GM12878 (cell line): Measurements from ENCODE around the gene NLRP2B. TPM values are rescaled to one million over a fixed set of nuclear protein-coding genes. Genes with fewer than 3 reads are reported as not detected.

Experiments
- ATAC-seq: fragments of 200-7000 bp; cut with Tn5 transposase; 3 replicates; pipeline ENCODE4 v1.9.1; 2020; ENCODE audit warnings: mild to moderate bottlenecking, moderate library complexity
- BruUV-seq: library from RNA; stranded (reverse); fragments of 400-500 nt; replicated peaks from 2 replicates; lab custom pipeline; 2021; lab: Mats Ljungman, UMichigan
- CTCF ChIA-PET: fragments of 300-600 bp; sonication (Branson Sonifier 250); formaldehyde crosslinking; extraction: SDS; loops from one replicate; lab custom pipeline; 2021; ENCODE audit warnings: inconsistent platforms; lab: Yijun Ruan, JAX
- POLR2A ChIA-PET: fragments of 350-600 bp; formaldehyde crosslinking; extraction: SDS; loops from one replicate; lab custom pipeline; 2021; ENCODE audit warnings: inconsistent platforms; lab: Charles Lee
- RAD21 ChIA-PET: fragments of 300-600 bp; sonication (Branson Sonifier 250); formaldehyde crosslinking; loops from one replicate; lab custom pipeline; 2023; ENCODE audit warnings: antibody characterized with exemption; ENCODE audit not compliant: unreplicated experiment; lab: Charles Lee
- SMC1A ChIA-PET: fragments of 300-600 bp; sonication (Branson Sonifier 250); formaldehyde crosslinking; loops from one replicate; lab custom pipeline; 2023; ENCODE audit not compliant: unreplicated experiment, uncharacterized antibody; lab: Charles Lee
- DNase-seq: peaks from one replicate; pipeline ENCODE4 v3.0.0-alpha.2; 2011; ENCODE audit warnings: low read depth, low spot score
- FAIRE-seq: peaks from 3 replicates; lab custom pipeline; 2011; peaks lifted over from hg19 to GRCh38; lab: Jason Lieb, UNC
- H2AFZ ChIP-seq: 2 replicates; pipeline ENCODE4 v1.6.0; 2011; ENCODE audit warnings: low read depth, low read length, control low read depth; ENCODE audit not compliant: control insufficient read depth
- H3K27ac ChIP-seq: 2 replicates; pipeline ENCODE4 v1.5.1; 2011; ENCODE audit warnings: control low read depth; ENCODE audit not compliant: control insufficient read depth, insufficient read depth
- H3K27me3 ChIP-seq, 2 experiments: replicated peaks in 1 of 2; 2 replicates each; pipeline versions ENCODE4 v1.6.0 to v1.6.1; 2011; ENCODE audit warnings: low read length in 1 of 2; ENCODE audit not compliant: control insufficient read depth in 2 of 2, insufficient read depth in 2 of 2
- H3K36me3 ChIP-seq, 2 experiments: 2 replicates each; pipeline ENCODE4 v1.5.1; 2011; ENCODE audit warnings: low read length in 1 of 2; ENCODE audit not compliant: control insufficient read depth in 2 of 2, insufficient read depth in 2 of 2
- H3K4me1 ChIP-seq: 2 replicates; pipeline ENCODE4 v1.6.1; 2011; ENCODE audit warnings: mild to moderate bottlenecking, low read length, moderate library complexity, mixed read lengths; ENCODE audit not compliant: control insufficient read depth, insufficient read depth
- H3K4me2 ChIP-seq: 2 replicates; pipeline ENCODE4 v1.6.0; 2011; ENCODE audit warnings: control low read depth; ENCODE audit not compliant: control insufficient read depth, insufficient read depth
- H3K4me3 ChIP-seq: fragments of 200-600 bp; sonication (generic); 2 replicates; pipeline ENCODE4 v1.5.1; 2016
- H3K79me2 ChIP-seq: 2 replicates; pipeline ENCODE4 v1.6.0; 2011; ENCODE audit warnings: low read length; ENCODE audit not compliant: control insufficient read depth, insufficient read depth
- H3K9ac ChIP-seq: 2 replicates; pipeline ENCODE4 v1.8.0; 2011; ENCODE audit warnings: low read length, control low read depth, mixed read lengths; ENCODE audit not compliant: control insufficient read depth, insufficient read depth
- H3K9me3 ChIP-seq: replicated peaks from 3 replicates; pipeline ENCODE4 v1.5.1; 2011; ENCODE audit warnings: mild to moderate bottlenecking, low read length; ENCODE audit not compliant: control insufficient read depth, insufficient read depth
- H4K20me1 ChIP-seq: 2 replicates; pipeline ENCODE4 v1.6.0; 2011; ENCODE audit not compliant: control insufficient read depth, insufficient read depth
- KAT2A ChIP-seq: conservative IDR thresholded peaks from 2 replicates; pipeline ENCODE4 v1.6.1; 2011; ENCODE audit warnings: low read depth, low read length; ENCODE audit not compliant: control insufficient read depth
- POLR2A ChIP-seq: IDR thresholded peaks from 2 replicates; pipeline ENCODE4 v1.6.1; 2011; ENCODE audit warnings: low read depth, mild to moderate bottlenecking, low read length
- WGBS: methylation state at CpG from one replicate; pipeline ENCODE4 v1.1.6; 2016; ENCODE audit warnings: low lambda C conversion rate; ENCODE audit not compliant: insufficient replicate concordance, insufficient coverage; ENCODE audit errors: missing lambda C conversion rate; 5-methylcytosine and 5-hydroxymethylcytosine counted together
- in situ Hi-C: fragments of 300-500 bp; cut with MboI; formaldehyde crosslinking; loops from 9 replicates; pipeline ENCODE4 v1.14.3; 2018; ENCODE audit warnings: mixed read lengths
- intact Hi-C: fragments of 100-400 bp; cut with micrococcal nuclease; formaldehyde crosslinking; loops from one replicate; pipeline ENCODE4 v1.14.2; 2022; ENCODE audit not compliant: unreplicated experiment
- polyA plus RNA-seq, 11 experiments: library from polyadenylated mRNA; depleted of rRNA in 4 of 11; unstranded in 6 of 11; stranded (reverse) in 5 of 11; fragments of >200 nt; fragmentation: Nextera tagmentation in 4 of 11; fragmentation: Illumina TruSeq in 1 of 11; extraction: Ambion mirVana in 4 of 11; extraction: Trizol in 1 of 11; gene quantifications; 1 replicate in 1 of 11; 2 replicates in 10 of 11; pipeline versions ENCODE4 v1.2.1 to v1.2.3, GENCODE V29; 2011 to 2016; ENCODE audit warnings: inconsistent platforms in 2 of 11, missing spikeins in 2 of 11, low read depth in 1 of 11
- total RNA-seq, 4 experiments: library from RNA; depleted of rRNA in 3 of 4; stranded (reverse); fragments of >200 nt in 3 of 4; fragmentation: Illumina TruSeq in 1 of 4; extraction: Trizol in 1 of 4; gene quantifications; 2 replicates each; pipeline versions ENCODE4 v1.2.1 to v1.2.3, GENCODE V29; 2013 to 2021
- TF ChIP-seq, protein P1 (sequence below): fragments of 450-650 bp; IDR thresholded peaks from 2 replicates; pipeline ENCODE4 v1.6.1; 2017; ENCODE audit warnings: mild to moderate bottlenecking, moderate library complexity
- TF ChIP-seq, protein P2 (sequence below): fragments of 450-650 bp; IDR thresholded peaks from 2 replicates; pipeline ENCODE4 v1.6.1; 2016; ENCODE audit warnings: mild to moderate bottlenecking, moderate library complexity, borderline replicate concordance

NLRP2B gene
- total and polyA plus RNA-seq, 10 of the 15 experiments (the other 5 are each of a cell fraction or from before 2014, with no cell fraction given) = not detected

DNA sequence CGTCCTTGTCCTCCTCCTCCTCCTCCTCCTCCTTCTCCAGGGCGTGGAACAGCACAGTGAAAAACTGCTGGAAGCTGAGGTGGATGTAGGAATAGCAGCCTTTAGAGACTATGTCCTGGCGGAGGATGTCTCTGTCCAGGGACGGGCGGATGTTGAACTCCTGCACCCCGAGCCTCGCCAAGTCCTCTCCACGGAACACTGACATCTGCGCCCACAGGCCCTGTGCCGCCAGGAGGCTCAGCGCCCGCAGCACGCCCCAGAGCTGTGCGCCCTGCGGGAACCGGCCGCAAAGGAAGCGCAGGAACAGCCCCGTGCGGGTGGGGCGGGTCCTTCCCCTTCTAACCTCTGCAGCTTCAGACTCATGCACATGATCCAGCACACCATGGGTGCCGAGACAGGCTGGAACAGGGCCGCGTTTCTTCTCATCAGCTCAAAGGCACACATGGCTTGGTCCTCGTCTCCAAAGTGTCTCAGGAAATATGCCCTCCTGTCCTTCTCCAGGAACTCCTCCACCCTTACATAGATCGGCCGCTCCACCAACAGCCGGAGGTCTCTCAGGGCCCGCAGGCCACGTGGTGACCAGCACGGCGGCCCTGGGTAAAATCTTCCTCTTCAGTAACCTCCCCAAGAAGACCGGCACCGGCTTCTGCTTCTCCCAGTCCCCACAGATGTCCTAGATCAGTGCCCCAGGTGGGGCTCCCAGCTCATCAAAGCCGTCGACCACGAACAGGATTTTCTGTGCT, 1.2 kb downstream of the NLRP2B start:
- ChIA-PET SMC1A (no interaction called here), RAD21 (no interaction called here), POLR2A (no interaction called here), CTCF (no interaction called here)
- no peak overlapping the region for H3K9ac ChIP-seq
- H3K27ac ChIP-seq = no peak overlapping the region
- in situ Hi-C loops (no loop called here), intact Hi-C loops (no loop called here)
- no peaks in the 10 kb centered on the region; the same call in 2 of the 3 replicates for H3K9me3 ChIP-seq
- TF ChIP-seq, protein P1, sequence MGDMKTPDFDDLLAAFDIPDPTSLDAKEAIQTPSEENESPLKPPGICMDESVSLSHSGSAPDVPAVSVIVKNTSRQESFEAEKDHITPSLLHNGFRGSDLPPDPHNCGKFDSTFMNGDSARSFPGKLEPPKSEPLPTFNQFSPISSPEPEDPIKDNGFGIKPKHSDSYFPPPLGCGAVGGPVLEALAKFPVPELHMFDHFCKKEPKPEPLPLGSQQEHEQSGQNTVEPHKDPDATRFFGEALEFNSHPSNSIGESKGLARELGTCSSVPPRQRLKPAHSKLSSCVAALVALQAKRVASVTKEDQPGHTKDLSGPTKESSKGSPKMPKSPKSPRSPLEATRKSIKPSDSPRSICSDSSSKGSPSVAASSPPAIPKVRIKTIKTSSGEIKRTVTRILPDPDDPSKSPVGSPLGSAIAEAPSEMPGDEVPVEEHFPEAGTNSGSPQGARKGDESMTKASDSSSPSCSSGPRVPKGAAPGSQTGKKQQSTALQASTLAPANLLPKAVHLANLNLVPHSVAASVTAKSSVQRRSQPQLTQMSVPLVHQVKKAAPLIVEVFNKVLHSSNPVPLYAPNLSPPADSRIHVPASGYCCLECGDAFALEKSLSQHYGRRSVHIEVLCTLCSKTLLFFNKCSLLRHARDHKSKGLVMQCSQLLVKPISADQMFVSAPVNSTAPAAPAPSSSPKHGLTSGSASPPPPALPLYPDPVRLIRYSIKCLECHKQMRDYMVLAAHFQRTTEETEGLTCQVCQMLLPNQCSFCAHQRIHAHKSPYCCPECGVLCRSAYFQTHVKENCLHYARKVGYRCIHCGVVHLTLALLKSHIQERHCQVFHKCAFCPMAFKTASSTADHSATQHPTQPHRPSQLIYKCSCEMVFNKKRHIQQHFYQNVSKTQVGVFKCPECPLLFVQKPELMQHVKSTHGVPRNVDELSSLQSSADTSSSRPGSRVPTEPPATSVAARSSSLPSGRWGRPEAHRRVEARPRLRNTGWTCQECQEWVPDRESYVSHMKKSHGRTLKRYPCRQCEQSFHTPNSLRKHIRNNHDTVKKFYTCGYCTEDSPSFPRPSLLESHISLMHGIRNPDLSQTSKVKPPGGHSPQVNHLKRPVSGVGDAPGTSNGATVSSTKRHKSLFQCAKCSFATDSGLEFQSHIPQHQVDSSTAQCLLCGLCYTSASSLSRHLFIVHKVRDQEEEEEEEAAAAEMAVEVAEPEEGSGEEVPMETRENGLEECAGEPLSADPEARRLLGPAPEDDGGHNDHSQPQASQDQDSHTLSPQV = no peak
- no peak for TF ChIP-seq KAT2A
- no peak for TF ChIP-seq POLR2A
- TF ChIP-seq, protein P2, sequence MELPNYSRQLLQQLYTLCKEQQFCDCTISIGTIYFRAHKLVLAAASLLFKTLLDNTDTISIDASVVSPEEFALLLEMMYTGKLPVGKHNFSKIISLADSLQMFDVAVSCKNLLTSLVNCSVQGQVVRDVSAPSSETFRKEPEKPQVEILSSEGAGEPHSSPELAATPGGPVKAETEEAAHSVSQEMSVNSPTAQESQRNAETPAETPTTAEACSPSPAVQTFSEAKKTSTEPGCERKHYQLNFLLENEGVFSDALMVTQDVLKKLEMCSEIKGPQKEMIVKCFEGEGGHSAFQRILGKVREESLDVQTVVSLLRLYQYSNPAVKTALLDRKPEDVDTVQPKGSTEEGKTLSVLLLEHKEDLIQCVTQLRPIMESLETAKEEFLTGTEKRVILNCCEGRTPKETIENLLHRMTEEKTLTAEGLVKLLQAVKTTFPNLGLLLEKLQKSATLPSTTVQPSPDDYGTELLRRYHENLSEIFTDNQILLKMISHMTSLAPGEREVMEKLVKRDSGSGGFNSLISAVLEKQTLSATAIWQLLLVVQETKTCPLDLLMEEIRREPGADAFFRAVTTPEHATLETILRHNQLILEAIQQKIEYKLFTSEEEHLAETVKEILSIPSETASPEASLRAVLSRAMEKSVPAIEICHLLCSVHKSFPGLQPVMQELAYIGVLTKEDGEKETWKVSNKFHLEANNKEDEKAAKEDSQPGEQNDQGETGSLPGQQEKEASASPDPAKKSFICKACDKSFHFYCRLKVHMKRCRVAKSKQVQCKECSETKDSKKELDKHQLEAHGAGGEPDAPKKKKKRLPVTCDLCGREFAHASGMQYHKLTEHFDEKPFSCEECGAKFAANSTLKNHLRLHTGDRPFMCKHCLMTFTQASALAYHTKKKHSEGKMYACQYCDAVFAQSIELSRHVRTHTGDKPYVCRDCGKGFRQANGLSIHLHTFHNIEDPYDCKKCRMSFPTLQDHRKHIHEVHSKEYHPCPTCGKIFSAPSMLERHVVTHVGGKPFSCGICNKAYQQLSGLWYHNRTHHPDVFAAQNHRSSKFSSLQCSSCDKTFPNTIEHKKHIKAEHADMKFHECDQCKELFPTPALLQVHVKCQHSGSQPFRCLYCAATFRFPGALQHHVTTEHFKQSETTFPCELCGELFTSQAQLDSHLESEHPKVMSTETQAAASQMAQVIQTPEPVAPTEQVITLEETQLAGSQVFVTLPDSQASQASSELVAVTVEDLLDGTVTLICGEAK = no peak
- no TSS peak for BruUV-seq
- ATAC-seq (no peak), DNase-seq (no peak), FAIRE-seq (no peak)
- no peak overlapping the region for H3K4me2 ChIP-seq
- H4K20me1 ChIP-seq = no peaks in the 10 kb centered on the region
- no peaks in the 10 kb centered on the region for H3K4me1 ChIP-seq
- no peak overlapping the region for H2AFZ ChIP-seq
- WGBS = 56% methylated on average over 30 of the region's 37 CpGs
- H3K4me3 ChIP-seq = no peak overlapping the region
- H3K79me2 ChIP-seq = no peaks in the 10 kb centered on the region
- no peaks in the 10 kb centered on the region for H3K36me3 ChIP-seq
- H3K27me3 ChIP-seq = no peaks in the 10 kb centered on the region
